Aorta (tissue), 5 donors: Measurements from ENCODE around the gene C18orf54. TPM values are rescaled to one million over a fixed set of nuclear protein-coding genes. Genes with fewer than 3 reads are reported as not detected.
"Not testable (repeated sequence)": the region's sequence is repeated elsewhere in the genome, so short reads cannot be mapped to it uniquely, and the experiment has no call there.

Experiments used
- ATAC-seq: fragments of 200-7000 bp; cut with Tn5 transposase; one replicate; pipeline ENCODE4 v1.9.1; 2022; ENCODE audit warnings: moderate library complexity; ENCODE audit not compliant: low FRiP score
- DNase-seq, 2 donors: peaks; one replicate each; pipeline ENCODE4 v3.0.0-alpha.2; 2020
- H3K27ac ChIP-seq, 2 donors: one replicate each; pipeline ENCODE4 v1.5.1; 2013; ENCODE audit warnings: low read length in 2 of 2, mild to moderate bottlenecking in 2 of 2, moderate library complexity in 2 of 2, control low read depth in 1 of 2, inconsistent platforms in 1 of 2, low read depth in 1 of 2
- H3K27me3 ChIP-seq, 2 donors: one replicate each; pipeline ENCODE4 v1.6.1; 2013; ENCODE audit warnings: control low read depth in 1 of 2, low read length in 1 of 2, mild to moderate bottlenecking in 1 of 2, moderate library complexity in 1 of 2; ENCODE audit not compliant: insufficient read depth in 2 of 2, control insufficient read depth in 1 of 2
- H3K36me3 ChIP-seq, 2 donors: one replicate each; pipeline ENCODE4 v1.6.1; 2013; ENCODE audit warnings: control low read depth in 1 of 2, low read length in 1 of 2, mild to moderate bottlenecking in 1 of 2; ENCODE audit not compliant: insufficient read depth in 2 of 2, control insufficient read depth in 1 of 2
- H3K4me1 ChIP-seq, 2 donors: one replicate each; pipeline ENCODE4 v1.6.1; 2013; ENCODE audit warnings: low read length in 2 of 2, control low read depth in 1 of 2, mild to moderate bottlenecking in 1 of 2, moderate library complexity in 1 of 2; ENCODE audit not compliant: insufficient read depth in 2 of 2, control insufficient read depth in 1 of 2
- H3K4me3 ChIP-seq, 2 donors: one replicate each; pipeline ENCODE4 v1.5.1; 2013; ENCODE audit warnings: low read length in 2 of 2, control low read depth in 1 of 2, mild to moderate bottlenecking in 1 of 2
- H3K9me3 ChIP-seq: one replicate; pipeline ENCODE4 v1.6.1; 2013; ENCODE audit warnings: mild to moderate bottlenecking, low read length; ENCODE audit not compliant: control insufficient read depth
- WGBS, 2 donors: extraction: QIAGEN DNeasy Blood & Tissue Kit; methylation state at CpG; one replicate each; pipeline ENCODE4 v1.1.7; 2013; 5-methylcytosine and 5-hydroxymethylcytosine counted together
- intact Hi-C, 2 donors: fragments of 100-400 bp; cut with DNase I; formaldehyde crosslinking; loops; one replicate each; pipeline versions ENCODE4 v1.14.2 to v1.15.0; 2022
- long read RNA-seq, 2 donors: library from polyadenylated mRNA; unstranded; transcript quantifications; one replicate each; pipeline ENCODE4 v2.0.0, GENCODE V29; 2020 to 2021
- polyA plus RNA-seq, 2 donors: library from polyadenylated mRNA; stranded (reverse); fragments of 200-250 nt; gene quantifications; one replicate each; pipeline ENCODE4 v1.2.3, GENCODE V29; 2013
- total RNA-seq, 2 donors: library from RNA; stranded (reverse); fragmentation: NEBNext Ultra II Directional; extraction: Animal tissue kit (Norgen Biotek cat#: 25700); gene quantifications; one replicate each; pipeline ENCODE4 v1.2.1, GENCODE V29; 2021
- donor health status: healthy with polysubstance abuse.
- donor health status: Bipolar disorder and iron deficiency.
- donor health status: DM: no; HTN: no; CAD: no.
- donor health status: DM: no; HTN: no; CAD: no.
- donor health status: DM: yes; HTN: yes; CAD: no.

C18orf54 gene
- 1 to 10 TPM; 2.3 to 5.5 TPM for total RNA-seq
- polyA plus RNA-seq = 1 to 10 TPM in 1 of 2 donors, under 1 TPM in 1; 0.50 to 1.4 TPM
- long read RNA-seq, donor 1 = 0 reads
- long read RNA-seq, donor 2, partial matches to known transcripts = 0 of 1 reads
- long read RNA-seq, donor 2, other reads (novel, unspliced or antisense) = 0 of 1 reads

- intact Hi-C loops = no loop called here
- peak; percentile 98 for ATAC-seq
- Histone ChIP-seq H3K36me3 (no peaks in the 10 kb centered on the region), H3K4me1 (no peaks in the 10 kb centered on the region), H3K27ac (no peak within 1 kb of the TSS), H3K4me3 (peak within 1 kb of the TSS; percentile 66 to 67), H3K27me3 (no peaks in the 10 kb centered on the region), H3K9me3 (no peaks in the 10 kb centered on the region)
- peak; percentile 92 to 94 for DNase-seq
- 0% methylated on average over 58 to 62 of the region's 62 CpGs for WGBS, 2 donors
These were observed at the start of gene C18orf54, which contains the start of gene STARD6 for GRCh38 chr18:54357660-54358494. Gene C18orf54 (plus strand): TSS chr18:54357906. CDS start chr18:54360573, 2,667 bp downstream. Gene STARD6 (minus strand): TSS chr18:54357858. CDS start chr18:54354573, 3,285 bp downstream.

GRCh38 chr18:54309564-54309963 lies 48.1 kb upstream of the C18orf54 start:
- WGBS, 2 donors = 79 to 93% methylated on average over 8 of the region's 8 CpGs
- DNase-seq, H3K4me1 ChIP-seq, H3K4me3 ChIP-seq, H3K36me3 ChIP-seq, intact Hi-C loops, H3K27ac ChIP-seq, H3K27me3 ChIP-seq, H3K9me3 ChIP-seq, ATAC-seq: not testable (repeated sequence)

- H3K4me1 ChIP-seq = no peaks in the 10 kb centered on the region
- H3K36me3 ChIP-seq = no peaks in the 10 kb centered on the region
- ATAC-seq (no peak), DNase-seq (no peak)
- no peaks in the 10 kb centered on the region for H3K27me3 ChIP-seq
- H3K27ac ChIP-seq = no peak overlapping the region
- H3K4me3 ChIP-seq = no peak overlapping the region
- intact Hi-C loops = no loop called here
- peaks cover 2% of the 10 kb centered on the region for H3K9me3 ChIP-seq
These were observed 41.5 kb upstream of the C18orf54 start for GRCh38 chr18:54316071-54316820.

- no peaks in the 10 kb centered on the region for H3K36me3 ChIP-seq
- H3K27ac ChIP-seq = no peak overlapping the region
- H3K4me3 ChIP-seq = no peak overlapping the region
- no peaks in the 10 kb centered on the region for H3K9me3 ChIP-seq
- ATAC-seq (no peak), DNase-seq (no peak)
- no peaks in the 10 kb centered on the region for H3K4me1 ChIP-seq
- no peaks in the 10 kb centered on the region for H3K27me3 ChIP-seq
- intact Hi-C loops = no loop called here
These were observed 34.1 kb upstream of the C18orf54 start for GRCh38 chr18:54323561-54323960.

GRCh38 chr18:54323970-54324369 lies 33.7 kb upstream of the C18orf54 start:
- H3K27ac ChIP-seq = no peak overlapping the region
- H3K36me3 ChIP-seq = no peaks in the 10 kb centered on the region
- DNase-seq (no peak), ATAC-seq (no peak)
- intact Hi-C loops = no loop called here
- H3K4me1 ChIP-seq = no peaks in the 10 kb centered on the region
- no peaks in the 10 kb centered on the region for H3K27me3 ChIP-seq
- no peaks in the 10 kb centered on the region for H3K9me3 ChIP-seq
- WGBS, 2 donors = 72 to 79% methylated on average over 2 of the region's 2 CpGs
- H3K4me3 ChIP-seq = no peak overlapping the region

GRCh38 chr18:54327818-54328217 lies 29.9 kb upstream of the C18orf54 start:
- WGBS, 2 donors = 69 to 81% methylated on average over 4 of the region's 4 CpGs
- Histone ChIP-seq H3K4me3 (no peak overlapping the region), H3K9me3 (peaks cover 1% of the 10 kb centered on the region), H3K27me3 (no peaks in the 10 kb centered on the region), H3K4me1 (no peaks in the 10 kb centered on the region), H3K36me3 (no peaks in the 10 kb centered on the region), H3K27ac (no peak overlapping the region)
- ATAC-seq = no peak
- intact Hi-C loops = no loop called here
- DNase-seq = no peak

- H3K27me3 ChIP-seq = no peaks in the 10 kb centered on the region
- DNase-seq (no peak), ATAC-seq (no peak)
- H3K27ac ChIP-seq = no peak overlapping the region
- no peaks in the 10 kb centered on the region for H3K4me1 ChIP-seq
- H3K4me3 ChIP-seq = no peak overlapping the region
- intact Hi-C loops = no loop called here
- peaks cover 1% of the 10 kb centered on the region for H3K9me3 ChIP-seq
- H3K36me3 ChIP-seq = no peaks in the 10 kb centered on the region
These were observed 27.9 kb upstream of the C18orf54 start for GRCh38 chr18:54329787-54330186.

- no peak for ATAC-seq
- Histone ChIP-seq H3K9me3 (peaks cover 1% of the 10 kb centered on the region), H3K4me1 (no peaks in the 10 kb centered on the region), H3K27ac (no peak overlapping the region), H3K36me3 (no peaks in the 10 kb centered on the region), H3K27me3 (no peaks in the 10 kb centered on the region), H3K4me3 (no peak overlapping the region)
- 64 to 71% methylated on average over 6 of the region's 6 CpGs for WGBS, 2 donors
- intact Hi-C loops = no loop called here
- DNase-seq = no peak
These were observed 26.7 kb upstream of the C18orf54 start for GRCh38 chr18:54330768-54331548.
